GM10266 (cell line): Measurements from ENCODE around the gene OMP.
"Not testable (repeated sequence)": the region's sequence is repeated elsewhere in the genome, so short reads cannot be mapped to it uniquely, and the experiment has no call there.

ENCODE experiments used
- DNase-seq: peaks from one replicate; pipeline ENCODE4 v3.0.0; 2012; ENCODE audit errors: extremely low spot score
- TF ChIP-seq, protein P1 (sequence below): IDR thresholded peaks from 2 replicates; pipeline ENCODE4 v1.5.1; 2012; ENCODE audit warnings: mild to moderate bottlenecking, low read depth; ENCODE audit not compliant: control insufficient read depth, insufficient read depth; ENCODE audit errors: missing control alignments

Gene OMP

DNA sequence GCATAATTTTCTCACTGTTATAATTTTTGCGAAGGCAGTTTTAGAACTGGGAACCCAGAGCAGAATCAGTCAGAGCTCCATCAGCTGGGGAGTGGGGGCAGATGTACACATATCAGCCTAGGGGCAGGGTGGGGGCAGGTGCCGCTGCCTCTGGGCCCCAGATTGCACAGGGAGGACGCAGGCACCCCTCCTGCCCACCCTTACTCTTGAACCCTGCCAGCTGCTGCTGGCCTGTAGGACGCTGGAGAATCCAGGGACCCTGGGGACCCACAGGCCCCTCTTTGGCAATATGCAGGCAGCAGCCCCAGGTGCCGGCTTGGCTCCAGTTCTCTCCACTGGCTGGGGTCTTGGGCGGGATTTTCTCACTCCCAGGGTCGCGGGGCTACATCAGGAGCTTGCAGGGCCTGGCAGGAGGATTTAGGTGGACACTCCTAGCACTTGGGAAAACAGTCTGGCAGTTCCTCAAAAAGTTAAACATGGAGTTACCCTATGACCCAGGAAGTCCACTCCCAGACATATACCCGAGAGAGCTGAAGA is 44.6 kb upstream of the OMP start:
- DNase-seq = no peak
- TF ChIP-seq, protein P1, sequence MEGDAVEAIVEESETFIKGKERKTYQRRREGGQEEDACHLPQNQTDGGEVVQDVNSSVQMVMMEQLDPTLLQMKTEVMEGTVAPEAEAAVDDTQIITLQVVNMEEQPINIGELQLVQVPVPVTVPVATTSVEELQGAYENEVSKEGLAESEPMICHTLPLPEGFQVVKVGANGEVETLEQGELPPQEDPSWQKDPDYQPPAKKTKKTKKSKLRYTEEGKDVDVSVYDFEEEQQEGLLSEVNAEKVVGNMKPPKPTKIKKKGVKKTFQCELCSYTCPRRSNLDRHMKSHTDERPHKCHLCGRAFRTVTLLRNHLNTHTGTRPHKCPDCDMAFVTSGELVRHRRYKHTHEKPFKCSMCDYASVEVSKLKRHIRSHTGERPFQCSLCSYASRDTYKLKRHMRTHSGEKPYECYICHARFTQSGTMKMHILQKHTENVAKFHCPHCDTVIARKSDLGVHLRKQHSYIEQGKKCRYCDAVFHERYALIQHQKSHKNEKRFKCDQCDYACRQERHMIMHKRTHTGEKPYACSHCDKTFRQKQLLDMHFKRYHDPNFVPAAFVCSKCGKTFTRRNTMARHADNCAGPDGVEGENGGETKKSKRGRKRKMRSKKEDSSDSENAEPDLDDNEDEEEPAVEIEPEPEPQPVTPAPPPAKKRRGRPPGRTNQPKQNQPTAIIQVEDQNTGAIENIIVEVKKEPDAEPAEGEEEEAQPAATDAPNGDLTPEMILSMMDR = no peak

DNA sequence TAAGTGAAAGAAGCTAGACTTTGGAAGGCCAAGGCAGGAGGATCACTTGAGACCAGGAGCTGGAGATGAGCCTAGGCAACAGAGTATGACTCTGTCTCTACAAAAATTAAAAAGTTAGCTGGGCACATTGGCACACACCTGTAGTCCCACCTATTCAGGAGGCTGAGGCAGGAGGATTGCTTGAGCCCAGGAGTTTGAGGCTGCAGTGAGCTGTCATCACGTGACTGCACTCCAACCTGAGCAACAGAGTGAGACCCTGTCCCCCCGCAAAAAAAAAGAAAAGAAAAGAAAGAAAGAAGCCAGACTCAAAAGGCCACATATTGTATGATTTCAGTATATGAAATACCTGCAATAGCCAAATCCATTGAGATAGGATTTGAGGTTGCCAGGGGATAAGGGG is 43.7 kb upstream of the OMP start:
- TF ChIP-seq, protein P1 = no peak
- no peak for DNase-seq

DNA sequence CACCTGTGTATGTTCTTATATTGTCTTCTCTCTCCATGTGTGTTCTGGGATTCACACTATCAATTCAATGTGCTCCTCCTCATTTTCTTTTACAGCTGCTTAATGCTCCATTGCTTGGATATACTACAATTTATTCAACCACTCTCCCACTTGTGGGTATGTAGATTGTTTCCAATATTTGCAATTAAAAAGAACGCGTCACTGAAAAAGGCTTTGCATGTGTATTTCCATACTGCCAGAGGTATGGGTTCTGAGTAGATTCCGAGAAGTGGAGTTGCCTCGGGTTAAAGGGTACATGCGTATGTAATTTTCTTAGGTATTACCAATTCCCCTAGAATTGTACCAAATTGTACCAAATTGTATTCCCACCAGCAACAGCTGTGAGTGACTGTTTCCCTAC is 42.8 kb upstream of the OMP start:
- TF ChIP-seq, protein P1 = no peak
- no peak for DNase-seq

DNA sequence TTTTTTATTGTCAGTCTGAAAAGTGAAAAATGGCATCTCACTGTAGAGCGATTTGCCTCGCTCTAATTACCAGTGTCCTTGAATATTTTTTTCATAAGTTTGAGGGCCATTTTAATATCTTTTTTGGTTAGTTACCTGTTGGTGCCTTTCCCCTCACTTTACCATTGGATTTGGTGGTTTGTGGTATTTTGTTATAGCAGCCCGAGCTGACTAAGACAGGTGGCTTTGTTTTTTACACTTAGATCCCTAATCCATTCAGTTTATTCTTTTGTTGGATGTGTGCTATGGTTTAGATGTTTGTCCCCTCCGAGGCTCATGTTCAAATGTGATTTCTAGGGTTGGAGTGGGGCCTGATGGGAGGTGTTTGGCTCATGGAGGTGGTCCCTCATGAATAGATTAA is 42.4 kb upstream of the OMP start:
- TF ChIP-seq, protein P1 = no peak

DNA sequence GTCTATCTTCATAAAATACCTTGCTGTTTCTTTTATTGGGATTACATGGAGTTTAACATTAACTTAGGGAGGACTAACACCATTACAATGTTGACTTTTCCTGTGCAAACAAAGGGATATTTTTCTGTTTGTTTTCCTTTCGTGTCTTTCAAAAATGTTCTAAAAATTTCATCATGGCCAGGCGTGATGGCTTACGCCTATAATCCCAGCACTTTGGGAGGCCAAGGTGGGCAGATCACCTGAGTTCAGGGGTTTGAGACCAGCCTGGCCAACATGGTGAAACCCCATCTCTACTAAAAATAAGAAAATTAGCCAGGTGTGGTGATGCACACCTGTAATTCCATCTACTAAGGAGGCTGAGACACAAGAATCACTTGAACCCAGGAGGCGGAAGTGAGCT is 41.4 kb upstream of the OMP start:
- not testable (repeated sequence) for DNase-seq

More for the DNA sequence above, 42.4 kb upstream of the OMP start:
- DNase-seq = no peak

DNA sequence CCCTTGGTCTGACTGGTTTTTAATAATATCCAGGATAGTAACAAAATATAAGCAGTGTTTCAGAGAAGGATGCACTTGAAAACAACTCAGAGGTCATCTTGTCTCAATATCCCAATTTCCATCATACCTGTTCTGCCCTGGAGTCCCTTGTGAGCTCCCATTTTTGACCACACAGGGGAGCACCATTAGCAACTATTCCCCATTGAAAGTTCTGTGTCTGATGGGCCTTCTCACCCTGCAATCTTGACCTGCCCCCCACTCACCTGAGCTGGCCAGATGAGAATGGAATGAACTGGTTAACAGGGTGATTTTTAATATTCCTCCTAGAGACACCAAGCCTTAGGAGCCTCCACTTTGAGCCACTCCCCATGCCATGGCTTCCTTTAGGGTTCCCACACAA is 39.7 kb upstream of the OMP start:
- TF ChIP-seq, protein P1 = peak; percentile 10
- no peak for DNase-seq

DNA sequence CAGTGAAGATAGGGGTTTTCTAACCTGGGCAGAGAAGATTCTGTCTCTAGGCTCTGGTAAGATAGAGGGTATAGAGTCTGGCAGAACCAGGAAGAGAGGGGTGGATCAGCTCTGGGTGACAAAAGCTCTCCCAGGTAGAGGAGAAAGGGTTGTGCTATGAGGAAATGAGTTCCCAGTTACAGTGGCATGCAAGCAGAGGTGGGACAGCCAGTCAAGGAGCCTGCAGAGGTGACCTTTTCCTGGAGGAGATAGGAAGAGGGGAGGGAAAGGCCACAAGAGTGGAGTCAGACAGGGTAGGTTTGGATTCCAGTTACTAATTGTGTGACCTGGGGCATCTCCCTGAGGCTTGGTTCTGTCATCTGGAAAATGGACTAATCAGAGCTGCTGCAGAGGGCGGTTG is 39.2 kb upstream of the OMP start:
- no peak for DNase-seq
- TF ChIP-seq, protein P1 = no peak

DNA sequence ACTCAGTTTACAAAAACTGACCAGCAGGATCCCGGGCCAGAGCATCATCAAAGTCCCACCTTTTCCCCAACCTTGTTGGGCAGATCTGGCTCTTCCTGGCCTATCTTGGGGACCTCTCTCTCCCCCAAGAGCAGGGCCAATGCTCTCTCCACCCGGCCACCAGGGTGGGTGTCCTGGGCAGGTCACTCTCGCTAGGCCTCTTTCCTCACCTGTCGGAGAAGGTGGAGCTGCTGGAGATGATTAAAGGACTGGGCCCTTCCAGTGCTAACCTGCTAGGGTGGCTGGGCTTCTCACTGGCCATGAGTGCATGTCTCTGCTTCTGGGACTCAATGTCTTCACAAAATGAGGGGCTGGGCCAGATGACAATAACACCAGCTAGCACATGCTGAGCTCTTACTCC is 38.8 kb upstream of the OMP start:
- TF ChIP-seq, protein P1 = no peak
- DNase-seq = no peak
